Choroid plexus epithelial cell (primary cell): Measurements from ENCODE around the gene XXYLT1.

Experiments
- DNase-seq: peaks from one replicate; pipeline ENCODE4 v3.0.0-alpha.2; 2010; ENCODE audit warnings: low read depth
- H3K4me3 ChIP-seq: 2 replicates; pipeline ENCODE4 v1.5.1; 2011; ENCODE audit warnings: low read depth, mild to moderate bottlenecking, control low read depth, low read length, moderate library complexity
- CTCF ChIP-seq: conservative IDR thresholded peaks from 2 replicates; pipeline ENCODE4 v1.5.1; 2011; ENCODE audit warnings: low read depth, mild to moderate bottlenecking, control low read depth, inconsistent platforms, low read length, moderate library complexity

XXYLT1 gene

GRCh38 chr3:195175076-195175475 lies 95.9 kb downstream of the XXYLT1 start:
- TF ChIP-seq CTCF, result no peak
- H3K4me3 ChIP-seq, result no peak overlapping the region
- no peak for DNase-seq

GRCh38 chr3:195173657-195174056 lies 97.3 kb downstream of the XXYLT1 start:
- no peak overlapping the region for H3K4me3 ChIP-seq
- peak; percentile 56 for DNase-seq
- TF ChIP-seq CTCF, result no peak

GRCh38 chr3:195172896-195173295 lies 98.1 kb downstream of the XXYLT1 start:
- no peak overlapping the region for H3K4me3 ChIP-seq
- no peak for DNase-seq
- no peak for TF ChIP-seq CTCF

GRCh38 chr3:195172039-195172684 lies 98.8 kb downstream of the XXYLT1 start:
- peak; percentile 75 for DNase-seq
- TF ChIP-seq CTCF, result no peak
- H3K4me3 ChIP-seq, result peak overlapping the region; percentile 35

- TF ChIP-seq CTCF, result no peak
Measured at GRCh38 chr3:195171093-195171873, 99.7 kb downstream of the XXYLT1 start.

GRCh38 chr3:195170496-195170895 lies 100.5 kb downstream of the XXYLT1 start:
- no peak for TF ChIP-seq CTCF

More at GRCh38 chr3:195171093-195171873, 99.7 kb downstream of the XXYLT1 start:
- DNase-seq, result peak; percentile 34
- H3K4me3 ChIP-seq, result no peak overlapping the region

More at GRCh38 chr3:195170496-195170895, 100.5 kb downstream of the XXYLT1 start:
- no peak for DNase-seq
- no peak overlapping the region for H3K4me3 ChIP-seq
